GM21528 (cell line): ENCODE measurements around the gene FOXP1.

Experiments used
- ATAC-seq: cut with Tn5 transposase; IDR thresholded peaks from one replicate; pipeline ENCODE4 v1.9.1; 2021; ENCODE audit warnings: mild to moderate bottlenecking, moderate library complexity; ENCODE audit not compliant: unreplicated experiment, low FRiP score

The FOXP1 gene

DNA sequence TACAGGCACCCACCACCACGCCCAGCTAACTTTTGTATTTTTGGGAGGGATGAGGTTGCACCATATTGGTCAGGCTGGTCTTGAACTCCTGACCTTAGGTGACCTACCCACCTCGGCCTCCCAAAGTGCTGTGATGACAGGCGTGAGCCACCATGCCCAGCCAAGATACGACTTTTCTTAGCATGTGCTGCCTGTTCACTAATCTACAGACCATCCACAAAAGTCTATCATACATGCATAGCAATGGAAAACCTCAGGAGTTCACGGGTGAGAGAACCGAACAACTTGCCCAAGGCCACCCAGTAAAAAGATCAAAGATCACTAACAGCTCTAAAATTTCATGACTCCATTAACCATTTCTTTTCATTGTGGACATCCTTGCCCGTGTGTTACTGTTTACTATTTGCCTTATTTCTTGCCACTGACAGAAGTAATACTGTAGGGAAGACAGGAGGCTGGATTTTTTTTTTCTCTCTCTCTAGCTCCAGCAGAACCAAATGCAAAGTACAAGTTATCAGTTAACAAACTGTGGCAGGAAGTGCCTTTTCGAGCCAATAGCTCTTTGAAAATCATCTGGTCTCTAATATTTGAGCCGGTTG is 92.3 kb downstream of the FOXP1 start:
- no peak for ATAC-seq

DNA sequence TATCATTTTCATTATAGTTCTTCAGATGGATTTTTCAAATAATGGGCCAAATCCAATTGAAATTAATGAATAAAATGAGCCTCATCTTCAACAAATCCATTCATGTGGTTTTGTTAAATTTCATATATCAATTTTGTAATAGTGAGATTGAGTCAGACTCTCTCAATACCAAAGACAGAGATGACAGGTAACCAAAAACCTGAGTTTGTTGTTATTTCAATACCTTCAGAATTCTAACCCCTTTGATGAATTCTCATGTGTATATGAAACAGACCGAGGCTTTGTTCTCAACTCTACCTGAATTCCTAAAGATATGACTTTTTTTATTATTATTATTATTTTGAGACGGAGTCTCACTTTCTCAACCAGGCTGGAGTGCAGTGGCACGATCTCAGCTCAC is 92.8 kb downstream of the FOXP1 start:
- no peak for ATAC-seq

DNA sequence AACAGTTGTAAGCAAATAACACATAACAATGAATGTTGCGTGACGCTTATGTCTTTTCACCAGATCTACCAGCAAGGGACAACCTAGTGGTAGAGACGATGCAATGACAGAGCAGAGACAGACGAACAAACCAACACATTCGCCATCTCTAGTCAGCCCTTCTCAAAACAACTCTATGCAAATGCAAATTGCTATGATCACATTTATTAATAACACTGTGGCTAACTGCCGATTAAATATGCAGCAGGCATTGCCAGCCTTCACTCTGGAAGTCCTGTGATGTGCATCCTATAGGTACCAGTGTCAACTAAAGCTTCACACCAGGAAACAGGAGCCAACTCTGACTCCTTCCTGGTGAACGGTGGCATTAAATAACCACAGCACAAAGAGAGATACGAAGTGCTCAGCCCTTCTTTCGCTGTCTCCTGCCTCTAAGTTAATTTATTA is 94.2 kb downstream of the FOXP1 start:
- no peak for ATAC-seq

DNA sequence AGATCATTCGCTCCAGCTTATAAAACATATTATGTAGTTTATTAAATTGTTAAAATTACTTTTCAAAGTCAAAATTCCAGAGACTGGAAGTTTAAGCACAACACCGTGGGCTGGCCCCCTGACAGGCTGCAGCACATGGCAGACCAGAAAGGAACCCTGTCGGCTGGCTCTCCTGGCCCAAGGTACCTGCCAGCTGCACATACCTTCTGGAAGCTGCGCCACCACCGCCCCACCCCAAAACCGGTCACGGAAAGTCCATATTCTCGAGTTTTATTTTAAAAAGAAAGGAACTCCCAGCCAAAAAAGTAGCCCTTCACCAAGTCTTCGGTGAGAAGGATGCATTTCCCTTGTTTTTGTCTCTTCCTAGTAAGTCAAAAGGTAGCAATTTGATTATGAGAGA is 94.6 kb downstream of the FOXP1 start:
- no peak for ATAC-seq

DNA sequence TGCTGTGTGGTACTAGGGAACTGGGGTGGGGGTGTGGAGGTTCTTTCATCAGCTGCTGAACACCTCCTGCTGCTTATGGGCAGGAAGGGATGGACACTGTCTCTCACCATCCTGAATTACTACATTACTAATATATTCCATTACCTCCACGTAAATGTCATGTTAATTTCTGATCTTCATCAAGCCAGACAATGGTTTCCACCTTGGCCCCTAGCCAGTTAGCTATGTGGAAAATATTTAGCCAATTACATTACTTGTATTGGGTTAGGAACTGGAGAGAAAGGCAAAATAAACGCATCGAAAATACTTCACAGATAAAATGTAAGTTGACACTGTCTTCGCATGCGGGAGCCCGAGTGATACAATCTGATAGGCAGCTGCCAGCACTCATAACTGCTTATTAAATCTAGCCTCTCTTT is 95.1 kb downstream of the FOXP1 start:
- ATAC-seq: no peak

DNA sequence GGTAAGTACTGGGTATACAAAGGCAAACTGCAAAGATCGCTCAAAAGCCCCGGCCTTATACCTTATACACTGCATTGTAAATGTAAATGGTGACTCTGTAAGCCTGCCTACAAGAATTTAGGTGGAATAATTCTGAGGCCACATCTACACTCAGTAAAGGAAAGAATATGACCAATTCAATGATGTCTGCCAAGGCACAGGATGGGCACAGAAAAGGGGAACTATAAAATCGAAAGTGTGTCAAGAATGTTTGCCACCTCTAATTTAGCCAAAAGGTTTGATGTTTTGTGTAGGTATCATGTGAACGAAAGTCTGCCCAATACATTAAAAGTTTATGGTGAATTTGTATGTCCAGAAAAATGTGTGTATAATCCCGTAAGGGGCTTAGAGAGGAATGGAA is 96.1 kb downstream of the FOXP1 start:
- no peak for ATAC-seq

DNA sequence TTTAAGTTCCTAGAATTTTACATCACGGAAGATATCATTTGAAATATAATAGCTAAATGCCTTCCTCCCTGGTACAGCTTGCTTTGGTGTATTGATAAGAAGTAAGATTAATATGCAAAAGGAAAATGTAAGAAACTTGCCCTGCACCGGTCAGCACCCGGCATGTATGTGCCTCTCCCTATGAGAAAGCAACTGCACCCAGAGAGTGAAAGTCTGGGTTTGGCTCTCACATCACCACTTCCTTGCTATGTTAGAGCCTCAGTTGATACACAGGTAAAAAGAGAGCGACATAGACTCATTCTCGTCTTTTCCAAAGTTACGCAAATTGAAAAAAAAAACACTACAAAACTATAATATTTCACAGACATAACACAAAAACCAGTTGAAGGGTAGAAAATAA is 96.7 kb downstream of the FOXP1 start:
- no peak for ATAC-seq

DNA sequence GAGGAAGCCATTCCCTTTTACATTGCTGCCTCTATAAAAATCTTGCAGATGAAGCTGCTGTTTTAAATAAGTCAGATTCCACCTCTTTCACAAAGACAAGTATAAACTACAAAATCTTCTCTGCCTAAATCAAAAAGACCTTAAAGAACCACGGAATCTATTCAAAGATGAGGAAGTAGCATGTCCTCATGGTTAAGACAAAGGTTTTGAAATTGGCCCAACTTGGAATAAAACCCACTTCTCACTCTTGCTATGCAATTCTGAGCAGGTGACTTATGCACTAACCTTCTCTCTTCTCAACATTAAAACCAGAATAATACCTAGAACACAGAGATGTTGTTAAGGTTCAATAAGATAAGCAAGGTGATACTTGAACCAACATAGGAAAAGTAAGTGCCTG is 97.6 kb downstream of the FOXP1 start:
- no peak for ATAC-seq

DNA sequence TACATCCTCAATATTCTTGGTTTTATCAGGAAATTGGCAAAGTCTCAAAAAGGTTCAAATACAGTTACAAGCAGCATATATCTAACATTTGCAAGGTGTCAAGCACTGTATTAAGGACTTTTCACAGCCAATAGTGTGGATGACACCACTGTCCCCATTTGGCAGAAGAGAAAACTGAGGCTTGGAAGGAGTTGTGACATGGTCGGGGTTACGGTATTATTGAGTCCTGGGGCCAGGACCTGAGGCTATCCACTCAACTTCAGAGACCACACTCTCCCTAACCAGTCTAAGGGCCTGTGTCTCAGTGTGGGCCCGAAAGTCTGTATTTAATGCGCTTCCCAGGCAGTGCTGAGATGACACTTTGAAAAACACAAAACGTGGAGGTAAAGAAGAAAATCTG is 99.1 kb downstream of the FOXP1 start:
- no peak for ATAC-seq

DNA sequence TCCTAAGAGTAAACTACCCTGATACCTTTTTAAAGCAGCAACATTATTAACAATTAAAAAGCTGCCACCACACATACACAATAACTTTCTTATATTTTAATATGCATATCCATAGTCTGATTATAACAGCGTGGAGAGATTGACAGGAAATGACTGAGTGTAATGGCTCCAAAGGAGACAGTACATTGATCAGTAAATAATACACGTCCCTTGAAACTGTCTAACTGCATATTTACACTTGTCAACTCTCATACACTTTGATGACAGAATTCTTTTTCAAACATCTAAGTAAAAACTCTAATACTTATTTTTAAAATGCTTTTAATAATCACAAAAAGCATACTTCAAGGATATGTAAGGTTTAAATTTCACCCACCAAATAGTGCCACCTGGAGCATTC is 99.5 kb downstream of the FOXP1 start:
- ATAC-seq: no peak

DNA sequence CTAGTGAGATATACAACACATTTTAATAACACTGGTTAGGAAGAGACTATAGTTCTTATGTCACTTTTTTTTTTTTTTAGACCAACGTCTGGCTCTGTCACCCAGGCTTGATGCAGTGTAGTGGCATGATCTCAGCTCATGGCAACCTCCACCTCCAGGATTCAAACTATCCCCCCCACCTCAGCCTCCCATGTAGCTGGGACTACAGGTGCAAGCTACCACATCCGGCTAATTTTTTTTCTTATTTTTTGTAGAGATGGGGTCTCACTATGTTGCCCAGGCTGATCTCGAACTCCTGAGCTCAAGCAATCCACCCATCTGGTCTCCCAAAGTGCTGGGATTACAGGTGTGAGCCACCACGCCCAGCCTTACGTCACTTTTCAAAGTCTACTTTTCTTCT is 100.8 kb downstream of the FOXP1 start:
- no peak for ATAC-seq

DNA sequence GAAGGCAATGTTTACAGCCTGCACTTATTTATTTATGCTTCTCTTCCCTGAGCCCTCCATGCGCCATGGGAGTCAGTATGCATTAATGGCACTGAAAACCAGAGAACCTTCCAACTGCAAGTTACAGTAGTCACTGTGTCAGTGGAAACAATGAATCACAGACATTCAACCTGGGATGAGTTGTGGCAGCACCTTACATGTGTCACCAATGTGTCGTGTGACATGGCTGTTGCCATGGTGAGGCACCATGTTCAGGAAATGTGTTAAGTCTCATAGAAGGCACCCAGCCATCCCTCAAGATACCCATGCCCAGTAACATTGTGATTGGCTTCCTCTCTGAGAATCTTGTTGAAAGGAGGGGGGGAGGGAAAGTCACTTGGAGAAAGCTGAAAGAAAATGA is 105.0 kb downstream of the FOXP1 start:
- no peak for ATAC-seq

DNA sequence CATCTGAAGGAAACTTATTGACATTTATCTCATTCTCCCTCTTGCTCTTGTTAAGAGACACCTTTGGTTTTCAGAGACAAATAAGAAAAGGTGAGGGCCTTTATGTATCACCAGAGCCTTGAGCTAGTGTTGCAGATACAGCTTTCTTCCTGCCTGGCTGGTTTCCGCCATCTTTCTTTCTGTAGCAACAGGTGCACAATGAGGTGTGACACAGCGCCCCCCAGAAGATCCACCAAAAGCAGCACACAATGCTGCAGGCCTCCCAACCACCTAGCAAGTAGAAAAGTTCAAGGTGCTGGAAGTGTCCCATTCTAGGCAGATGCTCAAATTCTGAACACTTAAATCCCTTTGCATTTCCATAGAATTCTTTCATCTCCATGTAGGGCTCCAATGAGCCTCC is 106.6 kb downstream of the FOXP1 start:
- no peak for ATAC-seq

DNA sequence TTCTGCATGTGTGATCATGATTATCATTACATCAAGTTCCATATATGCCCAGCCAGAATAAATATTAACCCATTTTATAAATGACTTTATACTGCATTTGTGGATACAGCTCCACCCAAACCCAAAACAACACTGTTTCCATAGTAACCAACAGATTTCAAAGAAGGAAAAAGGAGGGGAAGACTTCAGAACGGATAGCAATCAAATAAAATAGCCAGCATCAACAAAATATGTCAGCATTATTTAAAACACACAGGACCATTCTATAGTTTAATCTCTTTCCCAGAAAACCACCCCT is 114.4 kb downstream of the FOXP1 start:
- no peak for ATAC-seq

DNA sequence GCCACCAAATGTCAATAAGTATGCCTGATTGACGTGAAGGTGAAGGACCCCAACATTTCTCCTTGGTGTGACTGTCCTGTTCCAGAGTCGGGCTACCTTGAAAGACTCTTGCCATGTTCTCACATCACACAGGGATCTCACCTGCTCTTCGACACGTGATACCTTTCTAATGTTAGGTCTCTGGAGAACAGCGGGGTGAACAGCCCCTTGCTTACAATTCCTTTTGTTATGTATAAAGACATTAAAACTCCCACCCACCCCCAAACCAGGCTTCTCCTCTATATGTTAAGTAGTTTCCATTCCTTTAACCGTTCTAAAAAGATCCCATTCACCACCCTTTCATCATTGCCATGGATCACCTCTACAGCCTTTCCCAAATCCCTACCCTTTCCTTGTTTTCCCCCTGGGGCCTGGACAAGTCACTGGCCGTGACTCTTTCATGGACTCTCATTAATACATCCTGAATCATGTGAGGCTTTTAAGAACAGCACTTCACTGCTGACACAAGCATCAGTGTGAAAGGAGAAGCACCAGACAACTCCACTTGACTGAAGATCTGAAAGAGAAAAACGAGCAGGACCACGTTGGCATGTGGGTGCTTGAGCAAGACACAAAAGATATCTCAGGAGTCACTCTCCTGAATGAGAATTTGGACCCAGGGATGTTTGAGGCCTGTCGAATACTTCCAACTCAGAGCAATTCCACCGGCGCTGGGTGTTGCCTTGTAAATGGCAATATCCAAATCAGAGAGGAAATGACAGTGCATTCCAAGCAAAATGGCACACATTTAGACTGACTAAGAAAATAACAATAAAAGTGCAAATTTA is 115.0 kb downstream of the FOXP1 start:
- no peak for ATAC-seq

DNA sequence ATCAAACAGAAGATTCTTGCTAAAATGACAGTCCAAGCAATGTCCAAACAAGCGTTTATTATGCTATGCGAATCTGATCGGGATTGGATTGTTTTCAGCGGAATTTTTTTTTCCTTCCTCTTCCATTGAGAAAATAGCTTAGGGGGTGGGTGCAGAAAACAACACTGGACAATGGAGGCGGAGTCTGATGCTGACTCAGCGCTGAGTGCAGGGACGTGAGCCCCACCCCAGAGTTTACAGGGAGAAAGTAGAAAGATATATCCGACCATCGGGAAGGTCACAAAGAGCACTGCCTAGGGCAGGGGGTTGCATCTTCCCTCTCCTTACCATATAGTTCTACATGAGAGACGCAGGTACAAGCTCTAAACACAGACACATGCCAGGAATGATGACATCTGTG is 117.0 kb downstream of the FOXP1 start:
- no peak for ATAC-seq

DNA sequence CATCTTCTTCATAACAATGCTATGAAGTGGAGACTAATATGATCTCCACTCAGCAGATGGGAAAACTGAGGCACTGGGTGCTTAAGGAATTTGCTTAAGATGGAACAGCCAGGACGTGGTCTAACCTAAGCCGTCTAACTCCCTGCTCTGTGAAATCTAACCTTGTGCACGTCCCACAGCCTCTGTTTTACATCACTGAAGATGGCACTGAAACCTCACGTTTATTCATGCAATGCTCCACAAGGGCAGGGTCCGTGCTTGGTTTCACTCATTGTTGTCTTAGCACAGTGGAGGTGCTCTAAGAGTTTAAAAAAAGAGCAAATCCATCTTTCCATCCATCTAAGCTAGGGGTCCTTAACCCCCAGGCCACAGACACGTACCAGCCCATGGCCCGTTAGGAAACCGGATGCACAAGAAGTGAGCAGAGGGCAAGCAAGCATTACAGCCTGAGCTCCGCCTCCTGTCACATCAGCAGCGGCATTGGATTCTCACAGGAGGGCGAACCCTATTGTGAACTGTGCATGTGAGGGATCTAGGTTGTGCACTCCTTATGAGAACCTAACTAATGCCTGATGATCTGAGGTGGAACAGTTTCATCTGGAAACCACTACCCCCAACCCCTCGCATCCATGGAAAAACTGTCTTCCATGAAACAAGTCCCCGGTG is 118.0 kb downstream of the FOXP1 start:
- no peak for ATAC-seq

DNA sequence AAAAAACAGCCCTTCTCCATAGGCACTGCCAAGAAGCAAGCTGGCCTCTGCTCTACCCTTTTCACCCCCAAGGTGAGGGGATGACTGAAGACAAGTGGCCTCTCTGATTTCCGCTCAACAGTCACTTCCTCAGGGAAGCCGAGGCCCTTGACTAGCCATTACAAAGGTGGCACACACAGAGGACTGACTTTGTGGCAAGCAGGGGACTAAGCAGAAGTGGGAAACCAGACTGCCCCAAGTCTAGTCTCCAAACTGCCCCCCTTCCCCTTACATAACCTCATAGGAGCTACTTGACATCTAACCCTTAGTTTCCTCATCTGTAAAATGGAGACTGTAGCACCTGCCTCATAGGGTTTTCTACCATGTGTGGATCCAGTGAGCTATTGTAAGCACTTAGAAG is 118.9 kb downstream of the FOXP1 start:
- no peak for ATAC-seq

DNA sequence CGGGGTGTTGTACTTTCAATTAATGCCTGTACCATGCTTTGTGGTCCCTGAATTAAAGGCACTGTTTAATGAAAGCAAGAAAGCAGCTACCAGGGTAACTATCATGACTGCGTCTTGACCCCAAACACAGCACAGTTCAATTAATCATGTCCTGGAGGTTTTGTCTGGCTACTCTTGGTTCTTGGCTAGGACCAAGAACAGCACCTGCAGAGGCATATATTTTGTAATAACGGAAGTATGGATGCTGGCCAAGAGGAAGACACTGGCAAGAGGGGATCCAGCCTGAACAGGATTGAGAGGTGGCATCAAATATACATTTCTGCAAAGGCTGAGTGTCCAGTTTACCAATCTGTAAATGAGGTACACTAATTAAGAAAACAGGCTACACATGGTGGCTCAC is 119.9 kb downstream of the FOXP1 start:
- ATAC-seq: no peak

DNA sequence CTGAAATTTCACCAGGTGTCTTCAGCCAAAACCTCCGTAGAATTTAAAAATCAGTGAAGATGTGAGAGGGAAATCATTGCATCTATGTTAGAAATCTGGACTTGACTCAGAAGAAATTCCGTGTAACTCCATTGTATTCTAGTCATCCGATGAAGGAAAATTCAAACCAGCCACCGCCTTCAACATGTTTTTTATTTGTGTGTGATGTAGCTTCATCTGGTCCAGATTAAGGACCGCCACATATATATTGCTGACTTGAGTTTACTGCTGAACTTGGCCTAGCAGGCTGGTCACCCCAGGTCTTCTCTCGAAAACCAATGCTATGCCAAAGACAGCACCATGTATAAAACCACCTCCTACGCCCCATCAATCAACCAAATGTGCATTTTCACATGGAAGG is 120.9 kb downstream of the FOXP1 start:
- ATAC-seq: no peak

DNA sequence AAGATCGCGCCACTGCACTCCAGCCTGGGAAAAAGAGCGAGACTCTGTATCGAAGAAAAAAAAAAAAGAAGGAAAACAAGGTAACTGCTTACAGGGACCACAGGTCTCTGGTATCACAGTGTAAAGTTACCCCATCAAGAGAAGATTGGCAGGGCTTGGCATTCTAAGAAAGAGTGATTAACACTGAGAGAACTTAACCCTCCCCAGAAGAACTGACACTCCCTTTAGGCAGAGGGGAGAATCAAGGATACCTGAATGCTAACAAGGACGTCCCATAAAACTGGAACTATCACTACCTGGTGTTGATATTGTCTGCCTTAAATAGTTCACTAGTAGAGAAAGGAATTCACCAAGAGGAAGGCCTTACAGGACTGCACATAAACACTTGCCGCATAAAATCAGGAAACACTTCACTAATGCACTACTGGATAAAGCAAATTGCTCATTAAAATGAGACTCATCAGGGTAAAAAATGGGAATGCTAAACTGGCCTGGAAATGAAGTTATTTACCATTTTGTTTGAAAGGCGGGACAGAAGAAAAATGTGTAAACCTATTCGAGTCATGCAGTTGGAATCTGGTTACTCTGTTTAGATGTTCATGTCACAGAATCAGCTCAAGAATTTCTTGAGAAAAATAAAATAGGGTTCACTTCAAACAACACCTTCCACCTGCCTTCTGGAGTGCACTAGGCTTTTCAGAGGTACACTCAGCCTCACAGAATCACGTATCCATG is 121.6 kb downstream of the FOXP1 start:
- no peak for ATAC-seq
